GM18867 (cell line): ENCODE results near the gene GOLGA8S.
"Not testable (repeated sequence)": the region's sequence is repeated elsewhere in the genome, so short reads cannot be mapped to it uniquely, and the experiment has no call there.

Source experiments
- ATAC-seq: cut with Tn5 transposase; IDR thresholded peaks from one replicate; pipeline ENCODE4 v1.9.1; 2021; ENCODE audit warnings: mild to moderate bottlenecking, moderate library complexity; ENCODE audit not compliant: unreplicated experiment

Gene GOLGA8S

GRCh38 chr15:23354448-23354847 lies at the start of gene GOLGA8S:
Gene GOLGA8S, plus strand, starts transcription at chr15:23354748. Its CDS starts 62 bp downstream, at chr15:23354810.
- not testable (repeated sequence) for ATAC-seq

GRCh38 chr15:23304805-23305204 lies 49.7 kb upstream of the GOLGA8S start:
- ATAC-seq, result not testable (repeated sequence)

GRCh38 chr15:23305921-23306320 lies 48.6 kb upstream of the GOLGA8S start:
- ATAC-seq, result not testable (repeated sequence)

- ATAC-seq, result not testable (repeated sequence)
Observed at GRCh38 chr15:23311233-23311632, 43.3 kb upstream of the GOLGA8S start.

GRCh38 chr15:23334096-23334495 lies 20.5 kb upstream of the GOLGA8S start, which contains the start of gene GOLGA6L26:
Gene GOLGA6L26, minus strand, starts transcription at chr15:23334196. Its CDS starts 61 bp downstream, at chr15:23334135.
- ATAC-seq, result not testable (repeated sequence)

- not testable (repeated sequence) for ATAC-seq
Observed at GRCh38 chr15:23362622-23363021, 8.1 kb downstream of the GOLGA8S start.

GRCh38 chr15:23364261-23364660 lies 9.7 kb downstream of the GOLGA8S start:
- ATAC-seq, result not testable (repeated sequence)

GRCh38 chr15:23370578-23370977 lies 16.0 kb downstream of the GOLGA8S start:
- no peak for ATAC-seq

- ATAC-seq, result not testable (repeated sequence)
Observed at GRCh38 chr15:23371134-23371533, 16.6 kb downstream of the GOLGA8S start.

GRCh38 chr15:23371868-23372267 lies 17.3 kb downstream of the GOLGA8S start:
- not testable (repeated sequence) for ATAC-seq

- ATAC-seq, result no peak
Observed at GRCh38 chr15:23372284-23372683, 17.7 kb downstream of the GOLGA8S start.

GRCh38 chr15:23372891-23373600 lies 18.5 kb downstream of the GOLGA8S start:
- not testable (repeated sequence) for ATAC-seq

- not testable (repeated sequence) for ATAC-seq
Observed at GRCh38 chr15:23374226-23374625, 19.7 kb downstream of the GOLGA8S start.

- not testable (repeated sequence) for ATAC-seq
Observed at GRCh38 chr15:23378946-23379345, 24.4 kb downstream of the GOLGA8S start.

- ATAC-seq, result not testable (repeated sequence)
Observed at GRCh38 chr15:23380700-23381099, 26.2 kb downstream of the GOLGA8S start.

GRCh38 chr15:23381192-23381591 lies 26.6 kb downstream of the GOLGA8S start:
- not testable (repeated sequence) for ATAC-seq

GRCh38 chr15:23384371-23384770 lies 29.8 kb downstream of the GOLGA8S start:
- no peak for ATAC-seq

- no peak for ATAC-seq
Observed at GRCh38 chr15:23385886-23386430, 31.4 kb downstream of the GOLGA8S start.

- no peak for ATAC-seq
Observed at GRCh38 chr15:23387621-23388190, 33.2 kb downstream of the GOLGA8S start.

GRCh38 chr15:23395030-23395692 lies 40.6 kb downstream of the GOLGA8S start:
- ATAC-seq, result no peak

- ATAC-seq, result no peak
Observed at GRCh38 chr15:23395832-23396231, 41.3 kb downstream of the GOLGA8S start.
